Ishikawa (cell line): Measurements from ENCODE around the gene HBEGF.

Experiments used
- CEBPB ChIP-seq: IDR thresholded peaks from 2 replicates; pipeline ENCODE4 v1.6.1; 2012
- CREB1 ChIP-seq: IDR thresholded peaks from 2 replicates; pipeline ENCODE4 v1.6.1; 2012; ENCODE audit warnings: low read depth
- EGR1 ChIP-seq: IDR thresholded peaks from 2 replicates; pipeline ENCODE4 v1.6.1; 2012
- EP300 ChIP-seq: IDR thresholded peaks from 2 replicates; pipeline ENCODE4 v1.6.1; 2012; ENCODE audit warnings: borderline replicate concordance
- FOXM1 ChIP-seq: IDR thresholded peaks from 2 replicates; pipeline ENCODE4 v1.6.1; 2012; ENCODE audit warnings: low read depth, borderline replicate concordance
- NFIC ChIP-seq: IDR thresholded peaks from 2 replicates; pipeline ENCODE4 v1.6.1; 2012
- RAD21 ChIP-seq: IDR thresholded peaks from 2 replicates; pipeline ENCODE4 v1.6.1; 2012; ENCODE audit warnings: low read depth
- REST ChIP-seq: IDR thresholded peaks from 2 replicates; pipeline ENCODE4 v1.6.1; 2012; ENCODE audit warnings: low read depth, mild to moderate bottlenecking
- TAF1 ChIP-seq: IDR thresholded peaks from 2 replicates; pipeline ENCODE4 v1.6.1; 2012; ENCODE audit warnings: low read depth, mild to moderate bottlenecking
- TCF12 ChIP-seq: IDR thresholded peaks from 2 replicates; pipeline ENCODE4 v1.6.1; 2012; ENCODE audit warnings: low read depth
- TEAD4 ChIP-seq: IDR thresholded peaks from 2 replicates; pipeline ENCODE4 v1.6.1; 2012
- YY1 ChIP-seq: IDR thresholded peaks from 2 replicates; pipeline ENCODE4 v1.6.1; 2012; ENCODE audit warnings: low read depth
- ZBTB7A ChIP-seq: IDR thresholded peaks from 2 replicates; pipeline ENCODE4 v1.6.1; 2012; ENCODE audit warnings: low read depth
- TF ChIP-seq, protein P1 (sequence below): IDR thresholded peaks from 2 replicates; pipeline ENCODE4 v1.6.1; 2012
- TF ChIP-seq, protein P2 (sequence below): IDR thresholded peaks from 2 replicates; pipeline ENCODE4 v1.6.1; 2012

HBEGF gene

DNA sequence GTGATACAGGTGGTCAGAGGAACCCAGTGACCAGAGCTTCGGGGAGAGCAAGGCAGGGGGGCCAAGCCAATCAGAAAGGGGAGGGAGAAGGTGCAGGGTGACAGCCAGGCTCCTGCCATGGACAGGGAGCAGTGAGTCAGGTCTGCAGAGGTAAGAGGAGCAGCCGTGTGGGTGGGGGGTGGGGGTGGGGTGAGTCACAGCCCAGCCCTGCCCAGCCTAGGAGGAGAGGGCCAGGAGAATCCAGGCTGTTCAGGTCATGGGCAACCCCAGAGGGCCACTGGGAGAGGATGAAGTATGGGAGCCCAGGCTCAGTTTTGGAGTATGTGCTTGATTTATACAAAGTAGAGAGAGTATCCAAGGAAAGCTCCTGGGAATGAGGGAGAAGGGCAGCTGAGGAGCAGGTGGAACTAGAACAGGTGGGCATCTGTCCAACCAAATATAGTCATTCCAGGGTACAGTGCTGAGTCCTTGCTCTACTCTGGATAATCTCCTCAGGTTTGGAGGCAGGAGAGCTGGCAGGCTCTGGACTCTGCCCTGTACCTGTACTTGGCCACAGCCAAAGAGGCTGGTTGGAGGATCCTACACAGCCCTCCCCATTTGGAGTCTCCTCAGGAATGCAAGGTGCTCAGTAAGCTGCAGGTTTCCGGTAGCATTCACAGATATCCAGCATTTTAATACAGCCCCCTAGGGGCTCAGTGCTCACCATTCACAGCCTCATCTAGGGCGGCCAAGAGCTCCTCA, 1.6 kb downstream of the HBEGF start:
- TF ChIP-seq, protein P1, sequence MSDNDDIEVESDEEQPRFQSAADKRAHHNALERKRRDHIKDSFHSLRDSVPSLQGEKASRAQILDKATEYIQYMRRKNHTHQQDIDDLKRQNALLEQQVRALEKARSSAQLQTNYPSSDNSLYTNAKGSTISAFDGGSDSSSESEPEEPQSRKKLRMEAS = no peak
- TF ChIP-seq EGR1 (peak; percentile 57; the same call in 1 of the 2 replicates), NFIC (0 out of 2 replicates have a peak, but pooled peaks have one; percentile 45)

- TF ChIP-seq TCF12 = no peak
- TF ChIP-seq CREB1 = no peak
- TF ChIP-seq REST = no peak
- no peak for TF ChIP-seq RAD21
- TF ChIP-seq, protein P2, sequence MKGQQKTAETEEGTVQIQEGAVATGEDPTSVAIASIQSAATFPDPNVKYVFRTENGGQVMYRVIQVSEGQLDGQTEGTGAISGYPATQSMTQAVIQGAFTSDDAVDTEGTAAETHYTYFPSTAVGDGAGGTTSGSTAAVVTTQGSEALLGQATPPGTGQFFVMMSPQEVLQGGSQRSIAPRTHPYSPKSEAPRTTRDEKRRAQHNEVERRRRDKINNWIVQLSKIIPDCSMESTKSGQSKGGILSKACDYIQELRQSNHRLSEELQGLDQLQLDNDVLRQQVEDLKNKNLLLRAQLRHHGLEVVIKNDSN = no peak
Measured at GRCh38 chr5:140342896-140343295, 3.5 kb downstream of the HBEGF start.

DNA sequence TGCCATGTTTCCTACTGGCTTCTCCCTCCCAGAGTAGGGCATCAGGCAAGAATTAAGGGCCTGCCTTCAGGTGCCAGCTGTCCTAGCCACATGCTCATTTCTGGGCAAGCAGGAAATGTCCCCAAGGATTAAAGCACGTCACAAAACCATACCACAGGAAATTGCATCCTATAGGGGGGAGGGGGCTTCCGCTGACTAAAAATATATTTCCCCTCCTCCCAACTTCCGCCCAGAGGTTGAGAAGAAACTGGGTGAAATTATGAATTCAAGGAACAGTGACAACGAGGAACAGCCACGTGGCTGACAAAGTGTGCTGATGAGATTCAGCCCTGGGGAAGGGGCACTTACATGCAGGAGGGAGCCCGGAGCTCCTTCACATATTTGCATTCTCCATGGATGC, 4.1 kb downstream of the HBEGF start:
- TF ChIP-seq YY1 = no peak
- TF ChIP-seq, protein P2 = no peak
- no peak for TF ChIP-seq TCF12
- no peak for TF ChIP-seq EGR1
- TF ChIP-seq CREB1 = no peak
- TF ChIP-seq ZBTB7A = no peak
- no peak for TF ChIP-seq NFIC
- TF ChIP-seq EP300 = no peak
- TF ChIP-seq, protein P1 = no peak
- no peak for TF ChIP-seq RAD21
- TF ChIP-seq TEAD4 = no peak
- TF ChIP-seq REST = no peak
- no peak for TF ChIP-seq FOXM1
- TF ChIP-seq TAF1 = no peak
- no peak for TF ChIP-seq CEBPB

GRCh38 chr5:140341591-140341990, 4.8 kb downstream of the HBEGF start:
- TF ChIP-seq CEBPB = no peak
- no peak for TF ChIP-seq RAD21

DNA sequence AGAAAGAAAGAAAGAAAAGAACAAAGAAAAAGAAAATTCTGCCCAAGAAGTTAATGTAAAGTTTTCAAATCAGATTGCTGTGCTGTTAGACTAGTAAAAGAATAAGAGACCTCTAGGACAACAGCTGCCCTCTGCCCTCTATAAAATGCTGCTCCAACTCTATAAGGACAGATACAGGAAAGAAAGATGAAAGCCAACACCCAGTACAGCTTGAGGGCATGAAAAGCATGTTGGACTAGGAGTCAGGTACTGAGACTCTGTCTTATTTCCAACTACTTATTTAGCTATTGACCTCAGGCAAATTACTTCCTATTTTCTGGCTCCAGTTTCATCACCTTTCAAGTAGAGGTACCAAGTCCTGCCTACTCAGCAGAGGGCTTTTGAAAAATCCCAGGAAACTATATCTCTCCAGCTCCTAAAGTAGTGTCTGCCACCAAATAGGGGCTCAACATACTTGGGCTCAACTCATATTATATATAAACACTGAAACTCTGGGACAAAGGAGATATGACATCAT, 5.7 kb downstream of the HBEGF start:
- TF ChIP-seq NFIC (no peak), EP300 (no peak), TCF12 (no peak)
- TF ChIP-seq, protein P2 = no peak

DNA sequence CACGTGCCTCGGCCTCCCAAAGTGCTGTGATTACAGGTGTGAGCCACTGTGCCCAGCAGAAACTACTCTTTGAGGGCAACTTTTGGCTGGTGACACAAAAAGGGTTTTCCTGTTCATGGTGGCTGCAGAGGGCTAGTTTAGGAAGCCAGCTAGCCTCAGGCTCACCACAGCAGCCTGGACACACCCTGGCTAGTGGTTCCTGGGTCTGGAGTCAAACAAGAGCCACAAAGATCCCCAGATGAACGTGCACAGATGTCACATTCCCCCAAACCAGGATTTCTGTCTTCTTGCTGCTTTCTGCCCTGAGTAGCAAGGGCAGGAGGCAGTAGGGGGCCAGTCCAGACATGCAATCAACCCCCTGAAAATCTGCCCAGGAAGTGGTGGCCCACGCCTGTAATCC, 6.8 kb downstream of the HBEGF start:
- TF ChIP-seq TCF12 = no peak
- no peak for TF ChIP-seq CREB1
- no peak for TF ChIP-seq ZBTB7A
- no peak for TF ChIP-seq REST
- TF ChIP-seq CEBPB = no peak
